GM23248 (cell line): ENCODE data around the gene KCNQ2. TPM values are rescaled to one million over a fixed set of nuclear protein-coding genes. Genes with fewer than 3 reads are reported as not detected.

Experiments used
- DNase-seq: peaks from one replicate; pipeline ENCODE4 v3.0.0-alpha.2; 2015
- H2AFZ ChIP-seq: fragments of 200-600 bp; sonication (generic); 2 replicates; pipeline ENCODE4 v1.6.1; 2016; ENCODE audit warnings: antibody characterized with exemption
- H3F3A ChIP-seq: fragments of 200-600 bp; sonication (generic); 2 replicates; pipeline ENCODE4 v1.6.1; 2016; ENCODE audit warnings: mild to moderate bottlenecking, antibody characterized with exemption, mixed run types; ENCODE audit not compliant: insufficient read depth
- H3K27ac ChIP-seq: fragments of 200-600 bp; sonication (generic); 2 replicates; pipeline ENCODE4 v1.5.1; 2016; ENCODE audit warnings: mild to moderate bottlenecking
- H3K27me3 ChIP-seq: fragments of 200-600 bp; sonication (generic); replicated peaks from 2 replicates; pipeline ENCODE4 v1.6.1; 2016; ENCODE audit warnings: mild to moderate bottlenecking; ENCODE audit not compliant: insufficient read depth
- H3K36me3 ChIP-seq: fragments of 200-600 bp; sonication (generic); 2 replicates; pipeline ENCODE4 v1.6.1; 2016; ENCODE audit warnings: low read depth, mild to moderate bottlenecking
- H3K4me1 ChIP-seq: fragments of 200-600 bp; sonication (generic); 2 replicates; pipeline ENCODE4 v1.6.1; 2016; ENCODE audit warnings: mild to moderate bottlenecking; ENCODE audit not compliant: insufficient read depth
- H3K4me2 ChIP-seq: fragments of 200-600 bp; sonication (generic); one replicate; pipeline ENCODE4 v1.6.1; 2016; ENCODE audit warnings: mild to moderate bottlenecking; ENCODE audit not compliant: unreplicated experiment
- H3K4me3 ChIP-seq: fragments of 200-600 bp; sonication (generic); 2 replicates; pipeline ENCODE4 v1.5.1; 2016; ENCODE audit warnings: mild to moderate bottlenecking
- H3K79me2 ChIP-seq: fragments of 200-600 bp; sonication (generic); 2 replicates; pipeline ENCODE4 v1.6.1; 2016; ENCODE audit warnings: mild to moderate bottlenecking; ENCODE audit not compliant: insufficient read depth
- H3K9ac ChIP-seq: fragments of 200-600 bp; sonication (generic); 2 replicates; pipeline ENCODE4 v1.6.1; 2016; ENCODE audit warnings: mild to moderate bottlenecking
- H3K9me2 ChIP-seq: fragments of 200-600 bp; sonication (generic); 2 replicates; pipeline ENCODE4 v1.6.1; 2016; ENCODE audit warnings: mixed run types, mild to moderate bottlenecking, moderate library complexity; ENCODE audit not compliant: insufficient read depth
- H3K9me3 ChIP-seq: fragments of 200-600 bp; sonication (generic); one replicate; pipeline ENCODE4 v1.6.1; 2017; ENCODE audit warnings: low read depth
- H4K20me1 ChIP-seq: fragments of 200-600 bp; sonication (generic); 2 replicates; pipeline ENCODE4 v1.6.0; 2016; ENCODE audit not compliant: insufficient read depth
- EZH2 ChIP-seq: fragments of 200-600 bp; sonication (generic); IDR thresholded peaks from 2 replicates; pipeline ENCODE4 v1.6.1; 2018; ENCODE audit warnings: antibody characterized with exemption, mild to moderate bottlenecking; ENCODE audit not compliant: insufficient read depth, poor library complexity, severe bottlenecking
- EZH2phosphoT487 ChIP-seq: fragments of 200-600 bp; sonication (generic); IDR thresholded peaks from 2 replicates; pipeline ENCODE4 v1.6.1; 2018; ENCODE audit warnings: antibody characterized with exemption, moderate library complexity, mild to moderate bottlenecking, low read depth; ENCODE audit not compliant: insufficient read depth
- WGBS, 2 experiments: methylation state at CpG; one replicate each; pipeline ENCODE4 v1.1.6; 2015 to 2017; ENCODE audit warnings: low lambda C conversion rate in 2 of 2, low coverage in 1 of 2; ENCODE audit errors: missing lambda C conversion rate in 2 of 2; 5-methylcytosine and 5-hydroxymethylcytosine counted together
- in situ Hi-C: fragments of 300-500 bp; cut with MboI; formaldehyde crosslinking; loops from 2 replicates; pipeline ENCODE4 v1.15.0; 2020
- polyA plus RNA-seq: library from polyadenylated mRNA; unstranded; fragments of >200 nt; fragmentation: Nextera tagmentation; extraction: Ambion mirVana; gene quantifications from 2 replicates; pipeline ENCODE4 v1.2.1, GENCODE V29; 2016
- total RNA-seq: library from RNA; depleted of rRNA; stranded (reverse); fragments of >200 nt; shearing (Covaris generic); gene quantifications from 2 replicates; pipeline ENCODE4 v1.2.3, GENCODE V29; 2014

Gene KCNQ2
- total and polyA plus RNA-seq, 2 experiments from 2014 or later = 0.38 TPM; not detected in 1

DNA sequence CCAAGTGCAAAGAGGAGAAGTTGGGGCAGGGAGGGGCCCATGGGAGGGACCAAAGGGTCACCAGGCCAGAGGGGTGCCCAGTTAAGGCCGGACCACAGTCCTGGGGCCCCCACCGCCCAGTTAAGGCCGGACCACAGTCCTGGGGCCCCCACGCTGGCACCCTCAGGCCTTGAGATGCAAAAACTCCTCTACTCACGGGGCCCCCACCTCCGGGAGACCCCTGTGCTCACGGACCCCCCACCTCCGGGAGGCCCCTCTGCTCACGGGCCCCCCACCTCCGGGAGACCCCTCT, 16.9 kb downstream of the KCNQ2 start:
- Histone ChIP-seq H3K4me2 (no peak overlapping the region), H3K9me3 (no peaks in the 10 kb centered on the region), H4K20me1 (no peaks in the 10 kb centered on the region), H3K9me2 (no peaks in the 10 kb centered on the region), H3F3A (no peaks in the 10 kb centered on the region), H3K4me3 (no peak overlapping the region), H3K36me3 (no peaks in the 10 kb centered on the region), H3K27me3 (peaks cover 20% of the 10 kb centered on the region), H2AFZ (no peak overlapping the region), H3K9ac (no peak overlapping the region), H3K79me2 (no peaks in the 10 kb centered on the region), H3K27ac (no peak overlapping the region), H3K4me1 (no peaks in the 10 kb centered on the region)
- 26 to 51% methylated on average over 3 to 8 of the region's 10 CpGs for WGBS, 2 experiments
- no peak for DNase-seq
- TF ChIP-seq EZH2phosphoT487 (no peak), EZH2 (no peak)
- in situ Hi-C loops = no loop called here

DNA sequence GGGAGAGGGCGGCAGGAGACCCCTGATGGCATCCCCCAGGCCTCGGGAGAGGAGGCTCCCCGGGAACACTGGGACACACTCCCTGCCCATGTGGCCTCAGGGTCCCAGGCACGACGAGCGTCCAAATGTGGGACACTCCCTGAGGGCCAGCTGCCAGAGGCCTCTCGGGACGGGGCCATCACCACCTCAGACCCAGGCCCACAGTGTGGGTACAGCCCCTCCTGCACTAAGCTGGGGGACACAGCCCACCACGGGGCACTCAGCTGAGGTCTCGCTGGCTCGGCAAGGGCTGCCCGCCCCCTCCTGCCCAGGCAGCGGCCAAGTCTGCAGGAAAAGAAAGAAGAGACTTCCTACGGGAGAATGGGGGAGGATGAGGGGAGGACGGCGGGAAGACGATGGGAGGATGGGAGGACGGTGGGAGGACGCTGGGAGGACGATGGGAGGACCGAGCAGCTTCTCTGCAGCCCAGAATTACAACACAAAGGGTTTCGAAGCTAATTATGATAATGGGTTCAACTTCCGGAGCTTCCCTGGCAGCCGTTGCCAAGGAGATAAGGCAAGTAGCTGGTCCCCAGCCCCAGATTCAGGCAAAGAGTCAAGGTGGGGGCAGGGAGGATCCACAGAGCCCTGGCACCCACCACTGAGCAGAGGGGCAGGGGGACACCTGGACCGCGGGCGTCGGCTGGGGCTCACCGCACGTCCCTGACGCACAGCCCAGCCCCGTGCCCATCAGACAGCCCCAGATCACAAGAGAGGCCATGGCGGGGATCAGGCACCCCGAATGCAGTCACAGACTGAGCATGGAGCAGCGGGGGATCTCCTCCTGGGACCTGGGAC, 17.5 kb downstream of the KCNQ2 start:
- DNase-seq = no peak
- in situ Hi-C loops = no loop called here
- H3K4me3 ChIP-seq = no peak overlapping the region
- H3K27ac ChIP-seq = no peak overlapping the region
- H3F3A ChIP-seq = no peaks in the 10 kb centered on the region
- H4K20me1 ChIP-seq = no peaks in the 10 kb centered on the region
- no peak for TF ChIP-seq EZH2phosphoT487
- no peak for TF ChIP-seq EZH2
- no peaks in the 10 kb centered on the region for H3K79me2 ChIP-seq
- H3K9ac ChIP-seq = no peak overlapping the region
- no peak overlapping the region for H3K4me2 ChIP-seq
- WGBS, 2 experiments = 20 to 23% methylated on average over 32 to 34 of the region's 35 CpGs
- no peaks in the 10 kb centered on the region for H3K9me3 ChIP-seq
- H2AFZ ChIP-seq = no peak overlapping the region
- no peaks in the 10 kb centered on the region for H3K36me3 ChIP-seq
- no peaks in the 10 kb centered on the region for H3K9me2 ChIP-seq
- H3K27me3 ChIP-seq = peaks cover 20% of the 10 kb centered on the region
- no peaks in the 10 kb centered on the region for H3K4me1 ChIP-seq

GRCh38 chr20:63452821-63453523, 19.5 kb downstream of the KCNQ2 start:
- H3K36me3 ChIP-seq = no peaks in the 10 kb centered on the region
- H2AFZ ChIP-seq = no peak overlapping the region
- TF ChIP-seq EZH2phosphoT487 = no peak
- TF ChIP-seq EZH2 = no peak
- no peaks in the 10 kb centered on the region for H3K4me1 ChIP-seq
- no peak overlapping the region for H3K9ac ChIP-seq
- no peak overlapping the region for H3K4me2 ChIP-seq
- peaks cover 33% of the 10 kb centered on the region for H3K27me3 ChIP-seq
- no peaks in the 10 kb centered on the region for H3F3A ChIP-seq
- no peak overlapping the region for H3K27ac ChIP-seq
- H3K9me3 ChIP-seq = no peaks in the 10 kb centered on the region
- 16 to 20% methylated on average over 35 to 38 of the region's 46 CpGs for WGBS, 2 experiments
- DNase-seq = no peak
- no peaks in the 10 kb centered on the region for H3K79me2 ChIP-seq
- in situ Hi-C loops = no loop called here
- H3K4me3 ChIP-seq = no peak overlapping the region
- H4K20me1 ChIP-seq = no peaks in the 10 kb centered on the region
- H3K9me2 ChIP-seq = no peaks in the 10 kb centered on the region

DNA sequence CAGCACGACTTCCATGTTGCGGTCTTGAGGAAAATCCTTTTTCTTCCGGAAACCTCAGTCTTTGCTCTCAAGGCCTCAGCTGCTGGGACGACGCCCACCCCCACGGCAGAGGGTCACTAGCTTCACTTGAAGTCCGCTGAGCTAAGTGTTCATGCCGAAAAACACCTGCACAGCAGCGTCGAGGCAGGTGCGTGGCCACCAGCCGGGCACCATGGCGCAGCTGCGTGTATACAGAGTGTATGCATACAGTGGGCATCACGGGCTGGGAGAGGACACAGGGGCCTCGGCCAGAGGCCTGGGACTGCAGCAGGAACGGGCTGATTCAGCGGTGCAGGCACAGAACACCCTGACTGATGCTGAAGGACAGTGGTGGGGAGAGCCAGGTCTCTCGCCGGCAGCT, 20.1 kb downstream of the KCNQ2 start:
- H3K36me3 ChIP-seq = no peaks in the 10 kb centered on the region
- no peak overlapping the region for H2AFZ ChIP-seq
- peaks cover 36% of the 10 kb centered on the region for H3K27me3 ChIP-seq
- no peaks in the 10 kb centered on the region for H3K4me1 ChIP-seq
- 54 to 56% methylated on average over 20 of the region's 20 CpGs for WGBS, 2 experiments
- H3K4me3 ChIP-seq = no peak overlapping the region
- no peaks in the 10 kb centered on the region for H3K9me3 ChIP-seq
- no peak overlapping the region for H3K9ac ChIP-seq
- H3F3A ChIP-seq = no peaks in the 10 kb centered on the region
- TF ChIP-seq EZH2 (no peak), EZH2phosphoT487 (no peak)
- in situ Hi-C loops = no loop called here
- no peaks in the 10 kb centered on the region for H3K79me2 ChIP-seq
- H3K9me2 ChIP-seq = no peaks in the 10 kb centered on the region
- no peak overlapping the region for H3K27ac ChIP-seq
- H4K20me1 ChIP-seq = no peaks in the 10 kb centered on the region
- no peak overlapping the region for H3K4me2 ChIP-seq
- DNase-seq = no peak
